ENCODE results near the gene TMEM176A. TPM values are rescaled to one million over a fixed set of nuclear protein-coding genes. Genes with fewer than 3 reads are reported as not detected.

Gene TMEM176A
- total and polyA plus RNA-seq, 2 of the 8 experiments (the other 6 are each of a cell fraction or from before 2014, with no cell fraction given), result 1.3 to 1.5 TPM

DNA sequence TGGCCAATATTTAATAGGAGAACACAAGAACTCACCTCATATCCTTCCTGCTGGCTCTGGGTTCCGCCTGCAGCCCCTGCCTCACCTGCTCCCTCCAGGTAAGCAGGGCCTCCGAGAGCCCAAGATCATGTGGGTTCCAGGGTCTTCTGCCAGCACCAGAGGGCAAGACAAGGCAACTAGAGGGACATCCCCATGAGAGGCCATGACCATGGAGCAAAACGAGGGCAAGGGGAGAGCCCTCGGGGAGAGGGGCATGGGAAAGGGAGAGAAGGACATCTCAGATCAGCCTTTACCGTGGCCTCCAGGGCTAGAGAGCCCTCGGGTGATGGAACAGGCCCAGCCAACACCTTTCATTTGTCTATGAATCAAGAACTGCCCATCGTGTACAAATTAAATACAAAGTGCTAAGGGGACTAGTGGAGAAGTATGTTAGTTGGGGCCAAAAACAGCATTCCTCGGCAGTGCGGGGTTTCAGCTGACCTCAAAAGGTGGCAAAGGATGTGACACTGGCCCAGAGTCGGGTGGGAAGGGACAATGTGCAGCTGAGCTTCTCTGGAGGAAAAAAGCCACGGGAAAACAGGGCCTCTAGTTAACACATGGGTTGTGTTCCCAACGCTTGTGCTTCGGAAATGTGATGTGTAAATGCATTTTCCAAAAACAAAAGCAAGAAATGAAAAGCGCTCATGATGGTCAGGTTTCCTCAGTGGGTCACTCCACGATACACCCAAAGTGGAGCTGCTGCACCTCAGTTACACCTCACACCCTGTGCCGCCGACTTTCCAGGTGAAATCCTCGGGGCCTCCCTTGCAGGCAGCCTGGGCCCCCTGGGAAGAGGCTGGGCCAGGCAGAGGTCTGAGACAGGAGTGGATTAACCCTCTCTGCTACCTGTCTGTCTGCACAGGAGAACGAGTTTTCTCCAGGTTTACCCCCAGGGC, 53.8 kb downstream of the TMEM176A start (continued):
- TF ChIP-seq TEAD4 (IDR thresholded peaks at IDR 0.05; ENCODE audit: low read depth, low read length), result no peak
- TF ChIP-seq SRF (IDR thresholded peaks at IDR 0.05; ENCODE audit: low read depth, low read length), result no peak
- no peak for TF ChIP-seq POU5F1 (IDR thresholded peaks at IDR 0.05; ENCODE audit: low read depth, low read length)

Other genes with a start within 250 kb of the TMEM176A start
- 0.22 TPM in 1 of 2 replicates, not detected in the other for gene GIMAP4, start 233.4 kb upstream of the TMEM176A start, total RNA-seq (2021; fragmentation: NEBNext Ultra II Directional; extraction: Animal tissue kit (Norgen Biotek cat#: 25700))
- gene GIMAP4, start 233.4 kb upstream of the TMEM176A start, polyA plus RNA-seq (2011; rRNA removed), result 0.20 TPM in 1 of 2 replicates, not detected in the other
- not detected in 2 replicates for gene GIMAP6, start 168.4 kb upstream of the TMEM176A start, total RNA-seq (2021; fragmentation: NEBNext Ultra II Directional; extraction: Animal tissue kit (Norgen Biotek cat#: 25700))
- gene GIMAP6, start 168.4 kb upstream of the TMEM176A start, polyA plus RNA-seq (2011; rRNA removed), result not detected in 2 replicates
- not detected in 2 replicates for gene GIMAP2, start 115.1 kb upstream of the TMEM176A start, total RNA-seq (2021; fragmentation: NEBNext Ultra II Directional; extraction: Animal tissue kit (Norgen Biotek cat#: 25700))
- not detected in 2 replicates for gene GIMAP2, start 115.1 kb upstream of the TMEM176A start, polyA plus RNA-seq (2011; rRNA removed)
- not detected in 2 replicates for gene GIMAP1, start 84.2 kb upstream of the TMEM176A start, total RNA-seq (2021; fragmentation: NEBNext Ultra II Directional; extraction: Animal tissue kit (Norgen Biotek cat#: 25700))
- gene GIMAP1, start 84.2 kb upstream of the TMEM176A start, polyA plus RNA-seq (2011; rRNA removed), result not detected in 2 replicates
- not detected in 2 replicates for gene GIMAP5, start 63.4 kb upstream of the TMEM176A start, total RNA-seq (2021; fragmentation: NEBNext Ultra II Directional; extraction: Animal tissue kit (Norgen Biotek cat#: 25700))
- gene GIMAP5, start 63.4 kb upstream of the TMEM176A start, polyA plus RNA-seq (2011; rRNA removed), result not detected in 2 replicates
- 1.2 TPM in 2 replicates for gene TMEM176B, start 405 bp upstream of the TMEM176A start, total RNA-seq (2021; fragmentation: NEBNext Ultra II Directional; extraction: Animal tissue kit (Norgen Biotek cat#: 25700))
- 2.1 and 2.2 TPM in 2 replicates for gene TMEM176B, start 405 bp upstream of the TMEM176A start, polyA plus RNA-seq (2011; rRNA removed)
- 0.15 and 0.48 TPM in 2 replicates for gene AOC1, start 51.7 kb downstream of the TMEM176A start, total RNA-seq (2021; fragmentation: NEBNext Ultra II Directional; extraction: Animal tissue kit (Norgen Biotek cat#: 25700))
- gene AOC1, start 51.7 kb downstream of the TMEM176A start, polyA plus RNA-seq (2011; rRNA removed), result 0.17 TPM in 2 replicates
- gene KCNH2, start 177.6 kb downstream of the TMEM176A start, total RNA-seq (2021; fragmentation: NEBNext Ultra II Directional; extraction: Animal tissue kit (Norgen Biotek cat#: 25700)), result 7.7 and 8.0 TPM in 2 replicates
- gene KCNH2, start 177.6 kb downstream of the TMEM176A start, polyA plus RNA-seq (2011; rRNA removed), result 15.0 and 20.5 TPM in 2 replicates
- gene NOS3, start 190.2 kb downstream of the TMEM176A start, total RNA-seq (2021; fragmentation: NEBNext Ultra II Directional; extraction: Animal tissue kit (Norgen Biotek cat#: 25700)), result 4.4 and 4.7 TPM in 2 replicates
- gene NOS3, start 190.2 kb downstream of the TMEM176A start, polyA plus RNA-seq (2011; rRNA removed), result 16.2 and 20.9 TPM in 2 replicates
- 2.3 and 2.6 TPM in 2 replicates for gene ATG9B, start 223.7 kb downstream of the TMEM176A start, total RNA-seq (2021; fragmentation: NEBNext Ultra II Directional; extraction: Animal tissue kit (Norgen Biotek cat#: 25700))
- 1.4 and 2.7 TPM in 2 replicates for gene ATG9B, start 223.7 kb downstream of the TMEM176A start, polyA plus RNA-seq (2011; rRNA removed)
- 22.2 and 27.0 TPM in 2 replicates for gene ABCB8, start 227.7 kb downstream of the TMEM176A start, total RNA-seq (2021; fragmentation: NEBNext Ultra II Directional; extraction: Animal tissue kit (Norgen Biotek cat#: 25700))
- gene ABCB8, start 227.7 kb downstream of the TMEM176A start, polyA plus RNA-seq (2011; rRNA removed), result 17.7 and 26.0 TPM in 2 replicates
- gene ASIC3, start 247.8 kb downstream of the TMEM176A start, total RNA-seq (2021; fragmentation: NEBNext Ultra II Directional; extraction: Animal tissue kit (Norgen Biotek cat#: 25700)), result 1.4 and 1.9 TPM in 2 replicates
- gene ASIC3, start 247.8 kb downstream of the TMEM176A start, polyA plus RNA-seq (2011; rRNA removed), result 1.6 and 4.3 TPM in 2 replicates